GM10266 (cell line): ENCODE measurements around the gene CD163L1.

Source experiments
- DNase-seq: peaks from one replicate; pipeline ENCODE4 v3.0.0; 2012; ENCODE audit errors: extremely low spot score
- TF ChIP-seq, protein P1 (sequence below): IDR thresholded peaks from 2 replicates; pipeline ENCODE4 v1.5.1; 2012; ENCODE audit warnings: mild to moderate bottlenecking, low read depth; ENCODE audit not compliant: control insufficient read depth, insufficient read depth; ENCODE audit errors: missing control alignments

Gene CD163L1

DNA sequence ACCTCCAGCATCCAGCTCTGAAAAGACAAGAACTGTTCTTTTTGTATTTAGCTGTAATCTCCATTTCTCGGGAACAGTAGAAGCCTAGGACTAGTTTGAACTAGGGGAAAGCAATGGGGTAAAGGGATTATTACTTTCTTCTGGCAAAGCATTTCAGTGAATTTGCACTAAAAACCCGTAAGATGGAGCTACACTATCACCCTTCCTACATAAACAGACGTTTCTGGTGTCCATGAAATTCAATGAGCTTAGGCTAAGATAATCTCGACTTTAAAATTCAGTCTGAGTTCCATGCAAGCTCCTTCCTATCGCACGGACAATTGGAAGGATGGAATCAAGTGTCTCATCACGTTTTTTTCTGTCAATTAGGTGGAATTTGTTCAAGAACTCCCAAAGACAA lies 116.0 kb downstream of the CD163L1 start:
- DNase-seq = no peak
- TF ChIP-seq, protein P1, sequence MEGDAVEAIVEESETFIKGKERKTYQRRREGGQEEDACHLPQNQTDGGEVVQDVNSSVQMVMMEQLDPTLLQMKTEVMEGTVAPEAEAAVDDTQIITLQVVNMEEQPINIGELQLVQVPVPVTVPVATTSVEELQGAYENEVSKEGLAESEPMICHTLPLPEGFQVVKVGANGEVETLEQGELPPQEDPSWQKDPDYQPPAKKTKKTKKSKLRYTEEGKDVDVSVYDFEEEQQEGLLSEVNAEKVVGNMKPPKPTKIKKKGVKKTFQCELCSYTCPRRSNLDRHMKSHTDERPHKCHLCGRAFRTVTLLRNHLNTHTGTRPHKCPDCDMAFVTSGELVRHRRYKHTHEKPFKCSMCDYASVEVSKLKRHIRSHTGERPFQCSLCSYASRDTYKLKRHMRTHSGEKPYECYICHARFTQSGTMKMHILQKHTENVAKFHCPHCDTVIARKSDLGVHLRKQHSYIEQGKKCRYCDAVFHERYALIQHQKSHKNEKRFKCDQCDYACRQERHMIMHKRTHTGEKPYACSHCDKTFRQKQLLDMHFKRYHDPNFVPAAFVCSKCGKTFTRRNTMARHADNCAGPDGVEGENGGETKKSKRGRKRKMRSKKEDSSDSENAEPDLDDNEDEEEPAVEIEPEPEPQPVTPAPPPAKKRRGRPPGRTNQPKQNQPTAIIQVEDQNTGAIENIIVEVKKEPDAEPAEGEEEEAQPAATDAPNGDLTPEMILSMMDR = no peak

DNA sequence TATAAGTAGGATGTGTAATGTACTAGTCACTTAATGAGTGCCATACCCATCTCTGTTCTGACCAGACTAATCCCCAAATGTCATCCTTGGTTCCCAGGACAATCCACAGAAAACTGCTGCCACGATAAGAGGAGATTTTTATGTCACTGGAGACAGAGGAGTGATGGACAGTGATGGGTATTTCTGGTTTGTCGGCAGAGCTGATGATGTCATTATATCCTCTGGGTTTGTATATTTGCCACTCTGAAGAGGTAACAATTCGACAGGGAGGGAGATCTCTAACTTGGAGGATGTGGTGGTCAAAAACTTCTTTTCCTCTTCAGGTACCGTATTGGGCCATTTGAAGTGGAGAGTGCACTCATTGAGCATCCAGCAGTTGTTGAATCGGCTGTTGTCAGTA lies 119.8 kb downstream of the CD163L1 start:
- no peak for DNase-seq
- TF ChIP-seq, protein P1 = no peak

DNA sequence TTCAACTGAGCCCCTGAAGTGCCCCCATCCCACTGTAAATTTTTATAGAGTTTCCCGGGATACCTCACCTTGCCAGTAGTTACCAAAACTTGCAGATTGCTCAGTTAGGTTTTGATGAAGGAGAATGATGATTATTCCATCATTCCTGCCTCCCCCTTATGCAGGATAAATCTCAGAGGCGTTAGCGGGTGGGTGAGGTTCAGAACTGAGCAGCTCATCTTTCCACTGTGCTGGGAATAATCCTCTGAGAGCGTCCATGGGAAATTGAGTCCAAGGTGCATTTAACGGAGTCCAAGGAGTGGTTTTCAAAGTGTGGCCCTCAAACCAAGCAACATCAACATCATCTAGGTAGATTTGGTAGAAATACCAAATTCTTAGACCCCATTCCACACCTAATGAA lies 121.4 kb downstream of the CD163L1 start:
- TF ChIP-seq, protein P1 = no peak
- no peak for DNase-seq

DNA sequence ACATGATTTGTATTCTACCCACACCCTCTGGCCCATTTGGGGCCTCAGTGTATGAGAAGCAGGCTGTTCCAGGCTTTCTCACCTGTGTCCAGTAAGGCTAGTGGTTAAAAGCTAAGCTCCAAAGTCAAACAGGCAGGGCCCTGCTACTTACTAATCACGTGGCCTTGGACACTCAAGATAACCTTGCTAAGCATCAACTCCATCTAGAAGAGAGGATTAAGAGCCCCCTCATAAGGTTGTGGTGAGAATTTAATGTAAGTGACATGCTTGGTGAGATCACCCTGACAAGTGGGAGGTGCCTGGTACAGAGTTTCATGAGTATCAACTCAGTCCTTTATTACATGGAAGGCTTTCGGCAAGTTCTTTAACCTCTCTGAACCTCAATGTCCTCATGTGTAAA lies 122.3 kb downstream of the CD163L1 start:
- DNase-seq = no peak
- TF ChIP-seq, protein P1 = no peak

DNA sequence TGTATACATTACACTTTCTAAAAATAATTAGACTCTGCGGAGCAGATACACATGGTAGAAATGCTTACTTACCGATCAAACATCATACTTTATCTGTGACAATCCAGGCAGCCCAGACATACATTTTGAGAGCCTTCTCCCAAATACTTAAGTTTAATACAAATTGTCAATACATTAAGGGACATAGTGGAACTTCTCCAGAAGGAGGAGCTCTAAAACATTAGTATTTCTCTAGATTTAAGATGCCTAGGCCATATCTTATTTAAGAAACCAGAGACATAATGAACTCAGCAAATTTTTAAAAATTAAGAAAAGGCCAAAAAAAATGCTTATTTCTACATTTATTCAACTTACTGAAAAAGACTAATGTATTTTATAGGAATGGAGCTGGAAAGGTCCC lies 124.0 kb downstream of the CD163L1 start:
- TF ChIP-seq, protein P1 = no peak
- no peak for DNase-seq

DNA sequence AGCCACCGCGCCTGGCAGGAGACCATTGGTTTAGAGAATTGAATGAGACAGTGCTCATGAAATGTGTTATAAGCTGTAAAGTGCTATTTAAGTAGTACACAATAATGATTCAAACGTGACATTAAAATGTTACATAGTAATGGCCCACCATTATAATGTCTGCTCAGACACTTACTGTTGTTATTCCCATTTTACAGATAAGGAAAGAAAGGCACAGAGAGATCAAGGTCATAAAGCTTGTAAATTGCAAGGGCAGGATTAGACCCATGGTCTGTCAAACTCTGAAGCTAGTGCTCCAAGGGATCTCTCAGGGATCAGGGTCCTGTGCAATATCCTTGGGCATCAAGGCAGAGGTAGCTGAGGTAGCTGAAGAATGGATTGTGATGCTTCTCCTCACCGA lies 133.9 kb downstream of the CD163L1 start:
- DNase-seq = no peak
- TF ChIP-seq, protein P1 = no peak
